KBM-7 (cell line): ENCODE measurements around the gene NELFB.
"Not testable (repeated sequence)": the region's sequence is repeated elsewhere in the genome, so short reads cannot be mapped to it uniquely, and the experiment has no call there.

Source experiments
- DNase-seq: peaks from one replicate; pipeline ENCODE4 v3.0.0-alpha.2; 2015
- in situ Hi-C: fragments of 300-500 bp; cut with MboI; formaldehyde crosslinking; loops from 2 replicates; pipeline ENCODE4 v1.14.3; 2020; ENCODE audit warnings: low sequenced_read_pairs, low pct_unique_long_range_greater_than_20kb, mixed read lengths

NELFB gene

GRCh38 chr9:137244486-137245449 is 10.4 kb upstream of the NELFB start:
- in situ Hi-C loops: no loop called here
- DNase-seq: no peak

- DNase-seq: no peak
- in situ Hi-C loops: no loop called here
Observed at GRCh38 chr9:137245450-137246421, 9.4 kb upstream of the NELFB start.

GRCh38 chr9:137247135-137247915 is 7.8 kb upstream of the NELFB start:
- in situ Hi-C loops: no loop called here
- DNase-seq: no peak

- in situ Hi-C loops: no loop called here
Observed at GRCh38 chr9:137247916-137248175, 7.3 kb upstream of the NELFB start.

GRCh38 chr9:137250329-137251193 is 4.6 kb upstream of the NELFB start:
- in situ Hi-C loops: no loop called here
- DNase-seq: no peak

More at GRCh38 chr9:137247916-137248175, 7.3 kb upstream of the NELFB start:
- DNase-seq: no peak

GRCh38 chr9:137251194-137251461 is 4.0 kb upstream of the NELFB start, which contains the start of gene STPG3:
STPG3 (plus strand) TSS chr9:137251286; CDS start chr9:137251287, 1 bp downstream.
- DNase-seq: no peak
- in situ Hi-C loops: no loop called here

- in situ Hi-C loops: no loop called here
- DNase-seq: no peak
Observed at GRCh38 chr9:137251490-137252268, 3.4 kb upstream of the NELFB start.

- no peak for DNase-seq
- in situ Hi-C loops: no loop called here
Observed at GRCh38 chr9:137252555-137253506, 2.3 kb upstream of the NELFB start.

- no peak for DNase-seq
- in situ Hi-C loops: no loop called here
Observed at GRCh38 chr9:137253717-137254623, 1.2 kb upstream of the NELFB start.

- DNase-seq: peak; percentile 45
- in situ Hi-C loops: no loop called here
Observed at GRCh38 chr9:137255448-137256114, 454 bp downstream of the NELFB start.

GRCh38 chr9:137256362-137256761 is 1.2 kb downstream of the NELFB start:
- in situ Hi-C loops: no loop called here
- DNase-seq: no peak

GRCh38 chr9:137256856-137257255 is 1.7 kb downstream of the NELFB start:
- no peak for DNase-seq
- in situ Hi-C loops: no loop called here

GRCh38 chr9:137262173-137262908 is 7.2 kb downstream of the NELFB start:
- in situ Hi-C loops, DNase-seq: not testable (repeated sequence)

- in situ Hi-C loops: no loop called here
- no peak for DNase-seq
Observed at GRCh38 chr9:137262909-137263285, 7.8 kb downstream of the NELFB start.

GRCh38 chr9:137263506-137263905 is 8.4 kb downstream of the NELFB start:
- in situ Hi-C loops: no loop called here
- DNase-seq: no peak
